H1 (cell line): ENCODE results near the gene PCGF3. TPM values are rescaled to one million over a fixed set of nuclear protein-coding genes. Genes with fewer than 3 reads are reported as not detected.

Experiments used
- ASH2L ChIP-seq: fragments of 200-600, 300-600 bp; sonication (generic); IDR thresholded peaks from one replicate; pipeline ENCODE4 v1.7.1; 2017; ENCODE audit warnings: low read length
- BCL11A ChIP-seq, 2 experiments: IDR thresholded peaks; one replicate each; pipeline ENCODE4 v1.6.1; 2011; ENCODE audit warnings: low read depth in 2 of 2, low read length in 2 of 2, mild to moderate bottlenecking in 2 of 2
- BRCA1 ChIP-seq: IDR thresholded peaks from 2 replicates; pipeline ENCODE4 v1.6.1; 2012; ENCODE audit warnings: low read depth, low read length, improper control_type of control experiment
- CBX5 ChIP-seq: fragments of 300-800, 300-1000 bp; sonication (generic); IDR thresholded peaks from 2 replicates; pipeline ENCODE4 v1.7.1; 2016; ENCODE audit warnings: antibody characterized with exemption, low read length, low read depth
- CBX8 ChIP-seq: fragments of 300-800, 300-1000 bp; sonication (generic); IDR thresholded peaks from 2 replicates; pipeline ENCODE4 v1.7.1; 2016; ENCODE audit warnings: low read depth, low read length, borderline replicate concordance
- CHD2 ChIP-seq: IDR thresholded peaks from 2 replicates; pipeline ENCODE4 v1.6.1; 2012; ENCODE audit warnings: low read length, improper control_type of control experiment
- CREB1 ChIP-seq: IDR thresholded peaks from 2 replicates; pipeline ENCODE4 v1.6.1; 2012; ENCODE audit warnings: inconsistent platforms
- EP300 ChIP-seq, 2 experiments: IDR thresholded peaks; 1 replicate in 1 of 2; 2 replicates in 1 of 2; pipeline ENCODE4 v1.6.1; 2011 to 2012; ENCODE audit warnings: low read depth in 2 of 2, low read length in 2 of 2, mild to moderate bottlenecking in 2 of 2, borderline replicate concordance in 1 of 2, inconsistent platforms in 1 of 2, moderate library complexity in 1 of 2
- FOSL1 ChIP-seq: IDR thresholded peaks from 2 replicates; pipeline ENCODE4 v1.6.1; 2011; ENCODE audit warnings: mild to moderate bottlenecking, low read depth, low read length, moderate library complexity; ENCODE audit not compliant: insufficient read depth
- HDAC6 ChIP-seq: IDR thresholded peaks from one replicate; pipeline ENCODE4 v1.7.1; 2012; ENCODE audit warnings: low read depth, mild to moderate bottlenecking, inconsistent platforms, low read length, moderate library complexity
- JUN ChIP-seq: IDR thresholded peaks from 2 replicates; pipeline ENCODE4 v1.6.1; 2011; ENCODE audit warnings: low read depth, mild to moderate bottlenecking, improper control_type of control experiment, low read length
- NRF1 ChIP-seq: IDR thresholded peaks from 2 replicates; pipeline ENCODE4 v1.6.1; 2011; ENCODE audit warnings: mild to moderate bottlenecking, low read depth, low read length, improper control_type of control experiment
- POLR2AphosphoS5 ChIP-seq: IDR thresholded peaks from 2 replicates; pipeline ENCODE4 v1.6.1; 2011; ENCODE audit warnings: low read depth, low read length
- POU5F1 ChIP-seq: IDR thresholded peaks from 2 replicates; pipeline ENCODE4 v1.6.1; 2011; ENCODE audit warnings: low read depth, mild to moderate bottlenecking, low read length, moderate library complexity
- RFX5 ChIP-seq: IDR thresholded peaks from 2 replicates; pipeline ENCODE4 v1.6.1; 2011; ENCODE audit warnings: low read depth, low read length, improper control_type of control experiment, borderline replicate concordance
- RXRA ChIP-seq: IDR thresholded peaks from 2 replicates; pipeline ENCODE4 v1.6.1; 2011; ENCODE audit warnings: low read depth, mild to moderate bottlenecking, low read length, moderate library complexity; ENCODE audit not compliant: insufficient read depth
- SP1 ChIP-seq: IDR thresholded peaks from 2 replicates; pipeline ENCODE4 v1.6.1; 2011; ENCODE audit warnings: low read depth, low read length
- SRF ChIP-seq: IDR thresholded peaks from 2 replicates; pipeline ENCODE4 v1.6.1; 2011; ENCODE audit warnings: mild to moderate bottlenecking, low read depth, low read length, moderate library complexity
- ZNF274 ChIP-seq: IDR thresholded peaks from 2 replicates; pipeline ENCODE4 v1.7.0; 2012; ENCODE audit warnings: low read length, borderline replicate concordance; ENCODE audit errors: extremely low read depth
- polyA plus RNA-seq, 7 experiments: library from polyadenylated mRNA; depleted of rRNA in 3 of 7; stranded (reverse) in 5 of 7; unstranded in 2 of 7; fragments of >200 nt in 5 of 7; fragments of 200-250 nt in 2 of 7; gene quantifications; 1 replicate in 5 of 7; 2 replicates in 1 of 7; 4 replicates in 1 of 7; pipeline versions ENCODE4 v1.2.1 to v1.2.3, GENCODE V29; 2011 to 2013; ENCODE audit warnings: missing spikeins in 2 of 7, mixed read lengths in 2 of 7
- total RNA-seq: library from RNA; stranded (reverse); fragmentation: NEBNext Ultra II Directional; extraction: Animal tissue kit (Norgen Biotek cat#: 25700); gene quantifications from 2 replicates; pipeline ENCODE4 v1.2.1, GENCODE V29; 2021
- TF ChIP-seq, protein P1 (sequence below): IDR thresholded peaks from 2 replicates; pipeline ENCODE4 v1.6.1; 2012; ENCODE audit warnings: low read length, inconsistent platforms
- TF ChIP-seq, protein P2 (sequence below): IDR thresholded peaks from 2 replicates; pipeline ENCODE4 v1.6.1; 2012; ENCODE audit warnings: inconsistent platforms
- TF ChIP-seq, protein P3 (sequence below): IDR thresholded peaks from 2 replicates; pipeline ENCODE4 v1.6.1; 2011; ENCODE audit warnings: low read length, improper control_type of control experiment

Gene PCGF3
- total and polyA plus RNA-seq, 2 of the 8 experiments (the other 6 are each of a cell fraction or from before 2014, with no cell fraction given) = 52.7 to 52.9 TPM

DNA sequence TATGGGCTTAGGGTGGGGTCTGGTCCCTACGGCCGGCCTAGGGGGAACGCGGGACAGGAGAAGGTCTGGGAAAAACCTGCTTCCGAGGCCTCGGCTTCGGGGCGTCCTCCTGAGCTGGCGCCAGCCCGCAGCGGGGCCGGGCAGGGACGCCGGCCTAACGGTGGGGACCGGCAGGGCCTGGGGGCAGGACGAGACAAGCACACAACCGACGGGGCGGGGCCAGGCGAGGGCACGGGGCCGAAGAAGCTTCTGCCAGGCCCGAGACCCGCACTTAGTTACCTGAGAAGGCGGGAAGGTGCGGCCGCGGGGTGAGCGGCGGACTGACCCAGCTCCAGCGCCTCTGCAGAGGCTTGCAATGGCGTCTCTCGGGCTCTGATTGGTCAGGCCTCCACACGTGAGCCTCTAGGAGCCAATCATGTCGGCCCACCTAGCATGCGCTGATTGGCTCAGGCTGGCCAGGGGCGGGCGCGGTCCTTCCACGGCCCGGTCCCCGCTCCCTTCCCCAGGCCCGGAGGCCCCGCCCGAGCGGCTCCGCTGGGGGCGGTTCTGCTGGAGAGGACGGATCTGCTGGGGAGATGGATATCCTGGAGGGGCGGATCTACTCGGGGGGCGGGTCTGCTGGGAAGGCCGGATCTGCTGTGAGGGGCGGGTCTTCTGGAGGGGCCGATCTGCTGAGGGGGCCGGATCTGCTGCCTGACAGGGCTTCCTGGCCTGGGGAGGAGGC lies 76.0 kb downstream of the PCGF3 start (continued):
- TF ChIP-seq SRF (no peak), HDAC6 (no peak), SP1 (peak; percentile 98), ASH2L (no peak), RXRA (no peak), POLR2AphosphoS5 (peak; percentile 93), CBX8 (no peak), EP300 (IDR thresholded peaks at IDR 0.05; ENCODE audit: borderline replicate concordance in 1 of 2, low read depth in 2 of 2, low read length in 2 of 2) (no peak), POU5F1 (no peak), JUN (no peak), FOSL1 (no peak), CREB1 (peak; percentile 70), BRCA1 (no peak), RFX5 (no peak), BCL11A (IDR thresholded peaks at IDR 0.05; ENCODE audit: low read depth in 2 of 2, low read length in 2 of 2) (no peak), CHD2 (peak; percentile 92), NRF1 (no peak), CBX5 (no peak), ZNF274 (no peak)
- TF ChIP-seq, protein P1, sequence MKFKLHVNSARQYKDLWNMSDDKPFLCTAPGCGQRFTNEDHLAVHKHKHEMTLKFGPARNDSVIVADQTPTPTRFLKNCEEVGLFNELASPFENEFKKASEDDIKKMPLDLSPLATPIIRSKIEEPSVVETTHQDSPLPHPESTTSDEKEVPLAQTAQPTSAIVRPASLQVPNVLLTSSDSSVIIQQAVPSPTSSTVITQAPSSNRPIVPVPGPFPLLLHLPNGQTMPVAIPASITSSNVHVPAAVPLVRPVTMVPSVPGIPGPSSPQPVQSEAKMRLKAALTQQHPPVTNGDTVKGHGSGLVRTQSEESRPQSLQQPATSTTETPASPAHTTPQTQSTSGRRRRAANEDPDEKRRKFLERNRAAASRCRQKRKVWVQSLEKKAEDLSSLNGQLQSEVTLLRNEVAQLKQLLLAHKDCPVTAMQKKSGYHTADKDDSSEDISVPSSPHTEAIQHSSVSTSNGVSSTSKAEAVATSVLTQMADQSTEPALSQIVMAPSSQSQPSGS = no peak
- TF ChIP-seq, protein P2, sequence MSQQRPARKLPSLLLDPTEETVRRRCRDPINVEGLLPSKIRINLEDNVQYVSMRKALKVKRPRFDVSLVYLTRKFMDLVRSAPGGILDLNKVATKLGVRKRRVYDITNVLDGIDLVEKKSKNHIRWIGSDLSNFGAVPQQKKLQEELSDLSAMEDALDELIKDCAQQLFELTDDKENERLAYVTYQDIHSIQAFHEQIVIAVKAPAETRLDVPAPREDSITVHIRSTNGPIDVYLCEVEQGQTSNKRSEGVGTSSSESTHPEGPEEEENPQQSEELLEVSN = peak; percentile 81
- TF ChIP-seq, protein P3, sequence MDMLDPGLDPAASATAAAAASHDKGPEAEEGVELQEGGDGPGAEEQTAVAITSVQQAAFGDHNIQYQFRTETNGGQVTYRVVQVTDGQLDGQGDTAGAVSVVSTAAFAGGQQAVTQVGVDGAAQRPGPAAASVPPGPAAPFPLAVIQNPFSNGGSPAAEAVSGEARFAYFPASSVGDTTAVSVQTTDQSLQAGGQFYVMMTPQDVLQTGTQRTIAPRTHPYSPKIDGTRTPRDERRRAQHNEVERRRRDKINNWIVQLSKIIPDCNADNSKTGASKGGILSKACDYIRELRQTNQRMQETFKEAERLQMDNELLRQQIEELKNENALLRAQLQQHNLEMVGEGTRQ = peak; percentile 99
